ENCODE measurements around the gene IFI27L1. TPM values are rescaled to one million over a fixed set of nuclear protein-coding genes. Genes with fewer than 3 reads are reported as not detected.

IFI27L1 gene
- total RNA-seq, 2 donors from 2014 or later, result 11.1 to 138 TPM

- H3K36me3 ChIP-seq, result no peaks in the 10 kb centered on the region
- TF ChIP-seq POLR2AphosphoS5 (IDR thresholded peaks at IDR 0.05) (no peak), POLR2A (IDR thresholded peaks at IDR 0.05) (no peak)
- TF ChIP-seq, protein P1, sequence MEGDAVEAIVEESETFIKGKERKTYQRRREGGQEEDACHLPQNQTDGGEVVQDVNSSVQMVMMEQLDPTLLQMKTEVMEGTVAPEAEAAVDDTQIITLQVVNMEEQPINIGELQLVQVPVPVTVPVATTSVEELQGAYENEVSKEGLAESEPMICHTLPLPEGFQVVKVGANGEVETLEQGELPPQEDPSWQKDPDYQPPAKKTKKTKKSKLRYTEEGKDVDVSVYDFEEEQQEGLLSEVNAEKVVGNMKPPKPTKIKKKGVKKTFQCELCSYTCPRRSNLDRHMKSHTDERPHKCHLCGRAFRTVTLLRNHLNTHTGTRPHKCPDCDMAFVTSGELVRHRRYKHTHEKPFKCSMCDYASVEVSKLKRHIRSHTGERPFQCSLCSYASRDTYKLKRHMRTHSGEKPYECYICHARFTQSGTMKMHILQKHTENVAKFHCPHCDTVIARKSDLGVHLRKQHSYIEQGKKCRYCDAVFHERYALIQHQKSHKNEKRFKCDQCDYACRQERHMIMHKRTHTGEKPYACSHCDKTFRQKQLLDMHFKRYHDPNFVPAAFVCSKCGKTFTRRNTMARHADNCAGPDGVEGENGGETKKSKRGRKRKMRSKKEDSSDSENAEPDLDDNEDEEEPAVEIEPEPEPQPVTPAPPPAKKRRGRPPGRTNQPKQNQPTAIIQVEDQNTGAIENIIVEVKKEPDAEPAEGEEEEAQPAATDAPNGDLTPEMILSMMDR (IDR thresholded peaks at IDR 0.05), result no peak
- WGBS, result under 1% methylated on average over 12 of the region's 12 CpGs
- H3K27me3 ChIP-seq (replicated peaks; ENCODE audit: insufficient read depth), result no peaks in the 10 kb centered on the region
- no peaks in the 10 kb centered on the region for H3K4me1 ChIP-seq (replicated peaks)
- no peak for DNase-seq (ENCODE audit: low spot score)
- H3K9me3 ChIP-seq, result no peaks in the 10 kb centered on the region
- peak overlapping the region; percentile 26 to 33 for H3K4me3 ChIP-seq
- H3K27ac ChIP-seq, result peak overlapping the region; percentile 56 to 62
- intact Hi-C loops (cut with DNase I), result loop anchor here (5.0 to 10.0 kb wide), 2 partner anchors 48 to 195 kb away; partner anchors contain the start of genes DDX24 and IFI27L1
These were observed 48.8 kb downstream of the IFI27L1 start for GRCh38 chr14:94129758-94130414.

DNA sequence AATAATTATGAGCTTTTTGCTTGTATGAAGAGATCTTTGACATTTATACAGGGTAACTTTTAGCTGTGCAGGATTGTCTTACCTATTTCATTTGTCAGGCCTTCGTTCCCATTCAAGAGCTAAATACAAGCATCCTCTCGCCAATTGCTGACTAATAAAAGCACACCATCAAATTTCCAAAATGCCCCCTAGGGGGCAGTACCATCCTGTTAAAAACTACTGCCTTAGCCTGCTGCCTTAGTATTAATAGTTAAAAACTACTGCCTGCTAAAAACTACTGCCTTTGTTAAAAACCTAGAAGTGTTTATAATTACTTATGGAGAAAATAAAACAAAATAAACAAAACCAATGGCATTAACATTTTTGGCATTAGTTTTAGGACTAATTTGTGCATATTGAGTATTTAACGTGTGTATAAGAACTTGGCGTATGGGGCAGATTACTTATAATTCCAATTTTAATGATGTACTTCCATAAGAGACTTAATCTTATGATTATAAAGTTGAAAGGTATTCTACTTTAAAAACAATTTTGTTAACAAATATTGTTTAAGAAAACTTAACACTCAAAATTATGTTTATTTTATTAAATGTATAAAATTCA lies 51.3 kb downstream of the IFI27L1 start:
- H3K27ac ChIP-seq, result no peak overlapping the region
- DNase-seq (ENCODE audit: low spot score), result peak; percentile 37
- H3K9me3 ChIP-seq, result no peaks in the 10 kb centered on the region
- intact Hi-C loops (cut with DNase I), result loop anchor here (10.0 kb wide), 1 partner anchor 198 kb away; no protein-coding TSS in a partner anchor
- no peak for TF ChIP-seq POLR2AphosphoS5 (IDR thresholded peaks at IDR 0.05)
- TF ChIP-seq, protein P1 (IDR thresholded peaks at IDR 0.05), result peak; percentile 36 to 68 (median 60)
- no peaks in the 10 kb centered on the region for H3K36me3 ChIP-seq
- 45% methylated on average over 4 of the region's 4 CpGs for WGBS
- H3K27me3 ChIP-seq (replicated peaks; ENCODE audit: insufficient read depth), result no peaks in the 10 kb centered on the region
- H3K4me3 ChIP-seq, result no peak overlapping the region
- H3K4me1 ChIP-seq (replicated peaks), result no peaks in the 10 kb centered on the region

GRCh38 chr14:94135476-94135875 lies 54.4 kb downstream of the IFI27L1 start:
- no peaks in the 10 kb centered on the region for H3K27me3 ChIP-seq (replicated peaks; ENCODE audit: insufficient read depth)
- TF ChIP-seq POLR2A (IDR thresholded peaks at IDR 0.05) (no peak), POLR2AphosphoS5 (IDR thresholded peaks at IDR 0.05) (no peak)
- TF ChIP-seq, protein P1 (IDR thresholded peaks at IDR 0.05), result no peak
- no peak overlapping the region for H3K27ac ChIP-seq
- no peak overlapping the region for H3K4me3 ChIP-seq
- H3K36me3 ChIP-seq, result no peaks in the 10 kb centered on the region
- intact Hi-C loops (cut with DNase I), result loop anchor here (10.0 kb wide), 1 partner anchor 201 kb away; no protein-coding TSS in a partner anchor
- WGBS, result 82% methylated on average over 4 of the region's 4 CpGs
- H3K4me1 ChIP-seq (replicated peaks), result no peaks in the 10 kb centered on the region
- no peak for DNase-seq (ENCODE audit: low spot score)
- H3K9me3 ChIP-seq, result no peaks in the 10 kb centered on the region

- Histone ChIP-seq H3K9me3 (no peaks in the 10 kb centered on the region), H3K4me3 (no peak overlapping the region), H3K36me3 (no peaks in the 10 kb centered on the region), H3K27me3 (replicated peaks; ENCODE audit: insufficient read depth) (no peaks in the 10 kb centered on the region), H3K4me1 (replicated peaks) (no peaks in the 10 kb centered on the region), H3K27ac (no peak overlapping the region)
- 27% methylated on average over 18 of the region's 18 CpGs for WGBS
- TF ChIP-seq POLR2AphosphoS5 (IDR thresholded peaks at IDR 0.05) (peak; percentile 48), POLR2A (IDR thresholded peaks at IDR 0.05) (no peak)
- TF ChIP-seq, protein P1 (IDR thresholded peaks at IDR 0.05), result peak; percentile 83 to 93 (median 90)
- peak; percentile 84 for DNase-seq (ENCODE audit: low spot score)
- intact Hi-C loops (cut with DNase I), result loop anchor here (2.0 to 10.0 kb wide), 2 partner anchors 100 to 202 kb away; no protein-coding TSS in a partner anchor
These were observed 55.6 kb downstream of the IFI27L1 start for GRCh38 chr14:94136575-94137331.
